Stomach (tissue), 9 donors: Measurements from ENCODE around the gene COG4. TPM values are rescaled to one million over a fixed set of nuclear protein-coding genes. Genes with fewer than 3 reads are reported as not detected.

ENCODE experiments used
- DNase-seq, 2 donors: peaks; one replicate each; pipeline versions ENCODE4 v3.0.0 to v3.0.0-alpha.2; 2013 to 2019
- H3K27ac ChIP-seq, 5 donors: fragments of 200-600 bp in 4 of 5; sonication (generic) in 4 of 5; one replicate each; pipeline ENCODE4 v1.5.1; 2013 to 2019; ENCODE audit warnings: mild to moderate bottlenecking in 1 of 5, moderate library complexity in 1 of 5
- H3K27me3 ChIP-seq, 3 donors: fragments of 200-600 bp; sonication (generic); one replicate each; pipeline ENCODE4 v1.5.1; 2017 to 2019; ENCODE audit warnings: mixed run types in 1 of 3
- H3K36me3 ChIP-seq, 4 donors: fragments of 200-600 bp; sonication (generic); 1 replicate in 3 of 4; 2 replicates in 1 of 4; pipeline ENCODE4 v1.5.1; 2016 to 2019
- H3K4me1 ChIP-seq, 4 donors: fragments of 200-600 bp; sonication (generic); one replicate each; pipeline ENCODE4 v1.5.1; 2016 to 2019
- H3K4me3 ChIP-seq, 4 donors: fragments of 200-600 bp; sonication (generic) in 3 of 4; one replicate each; pipeline ENCODE4 v1.5.1; 2016 to 2019; ENCODE audit warnings: mild to moderate bottlenecking in 1 of 4
- H3K9me3 ChIP-seq, 4 donors: fragments of 200-600 bp; sonication (generic); one replicate each; pipeline ENCODE4 v1.5.1; 2016 to 2019
- CTCF ChIP-seq, 7 experiments: fragments of 450-650 bp in 4 of 7; fragments of 200-600 bp in 3 of 7; sonication (generic) in 3 of 7; IDR thresholded peaks; one replicate each; pipeline ENCODE4 v1.5.1; 2016 to 2019; ENCODE audit warnings: antibody characterized with exemption in 7 of 7, control low read depth in 2 of 7, mild to moderate bottlenecking in 1 of 7
- EP300 ChIP-seq: sonication (generic); formaldehyde crosslinking; IDR thresholded peaks from one replicate; pipeline ENCODE4 v1.6.1; 2017; ENCODE audit warnings: antibody characterized with exemption
- POLR2A ChIP-seq, 4 donors: fragments of 450-650 bp; IDR thresholded peaks; one replicate each; pipeline ENCODE4 v1.6.1; 2016; ENCODE audit warnings: antibody characterized with exemption in 4 of 4, control low read depth in 2 of 4, mild to moderate bottlenecking in 1 of 4, moderate library complexity in 1 of 4
- POLR2AphosphoS5 ChIP-seq, 3 donors: sonication (generic); formaldehyde crosslinking; IDR thresholded peaks; one replicate each; pipeline ENCODE4 v1.6.1; 2016; ENCODE audit warnings: antibody characterized with exemption in 3 of 3
- WGBS, 5 donors: extraction: QIAGEN DNeasy Blood & Tissue Kit in 3 of 5; methylation state at CpG; one replicate each; pipeline versions ENCODE4 v1.1.5 to v1.1.7; 2013 to 2018; 5-methylcytosine and 5-hydroxymethylcytosine counted together
- intact Hi-C: fragments of 100-400 bp; cut with DNase I; formaldehyde crosslinking; loops from one replicate; pipeline ENCODE4 v1.15.1; 2023; ENCODE audit warnings: low total_unique reads
- polyA plus RNA-seq, 3 donors: library from polyadenylated mRNA; stranded (reverse); fragments of 200-250 nt; gene quantifications; one replicate each; pipeline ENCODE4 v1.2.3, GENCODE V29; 2013
- total RNA-seq, 5 donors: library from RNA; depleted of rRNA; stranded (reverse); fragments of >200 nt; gene quantifications; one replicate each; pipeline versions ENCODE4 v1.1.0 to v1.2.3, GENCODE V29; 2014 to 2016
- donor health status: healthy with polysubstance abuse.
- donor health status: Bipolar disorder and iron deficiency.
- donor health status: healthy.

The COG4 gene
- total and polyA plus RNA-seq, 8 donors = 10.7 to 127 (median 37.4) TPM

- H3K4me1 ChIP-seq = no peaks in the 10 kb centered on the region
- no peak for DNase-seq
- no peak overlapping the region for H3K27ac ChIP-seq
- intact Hi-C loops = no loop called here
- no peak for TF ChIP-seq CTCF (IDR thresholded peaks at IDR 0.05)
- no peak for TF ChIP-seq POLR2AphosphoS5 (IDR thresholded peaks at IDR 0.05)
- TF ChIP-seq POLR2A (IDR thresholded peaks at IDR 0.05) = no peak
- TF ChIP-seq EP300 = no peak
- no peaks in the 10 kb centered on the region for H3K27me3 ChIP-seq
- 88 to 94% (median 92%) methylated on average over 2 of the region's 2 CpGs for WGBS, 5 donors
- no peaks in the 10 kb centered on the region for H3K9me3 ChIP-seq
- H3K36me3 ChIP-seq = peaks cover 46 to 98% (median 97%) of the 10 kb centered on the region in 4 donors
- no peak overlapping the region for H3K4me3 ChIP-seq
Measured at GRCh38 chr16:70494777-70495176, 28.6 kb downstream of the COG4 start.

- DNase-seq = no peak
- Histone ChIP-seq H3K4me3 (no peak overlapping the region), H3K36me3 (peaks cover 51 to 98% (median 97%) of the 10 kb centered on the region in 4 donors), H3K4me1 (no peaks in the 10 kb centered on the region), H3K9me3 (no peaks in the 10 kb centered on the region), H3K27ac (no peak overlapping the region), H3K27me3 (no peaks in the 10 kb centered on the region)
- intact Hi-C loops = no loop called here
- 69 to 95% (median 82%) methylated on average over 5 of the region's 5 CpGs for WGBS, 5 donors
- no peak for TF ChIP-seq CTCF (IDR thresholded peaks at IDR 0.05)
- no peak for TF ChIP-seq POLR2AphosphoS5 (IDR thresholded peaks at IDR 0.05)
- no peak for TF ChIP-seq EP300
- TF ChIP-seq POLR2A (IDR thresholded peaks at IDR 0.05) = no peak
Measured at GRCh38 chr16:70494202-70494770, 29.1 kb downstream of the COG4 start.

- TF ChIP-seq CTCF (IDR thresholded peaks at IDR 0.05) = no peak
- no peak for TF ChIP-seq EP300
- no peak for TF ChIP-seq POLR2A (IDR thresholded peaks at IDR 0.05)
- no peak for TF ChIP-seq POLR2AphosphoS5 (IDR thresholded peaks at IDR 0.05)
- intact Hi-C loops = no loop called here
- 91 to 94% (median 92%) methylated on average over 3 of the region's 3 CpGs for WGBS, 5 donors
- no peak for DNase-seq
- H3K4me3 ChIP-seq = no peak overlapping the region
- no peak overlapping the region for H3K27ac ChIP-seq
- no peaks in the 10 kb centered on the region for H3K9me3 ChIP-seq
- no peaks in the 10 kb centered on the region for H3K27me3 ChIP-seq
- H3K4me1 ChIP-seq = no peaks in the 10 kb centered on the region
- peaks cover 54 to 97% (median 97%) of the 10 kb centered on the region in 4 donors for H3K36me3 ChIP-seq
Measured at GRCh38 chr16:70493802-70494201, 29.6 kb downstream of the COG4 start.

GRCh38 chr16:70490261-70490660 is 33.1 kb downstream of the COG4 start:
- no peak for TF ChIP-seq POLR2A (IDR thresholded peaks at IDR 0.05)
- no peak for TF ChIP-seq CTCF (IDR thresholded peaks at IDR 0.05)
- TF ChIP-seq EP300 = no peak
- no peak for TF ChIP-seq POLR2AphosphoS5 (IDR thresholded peaks at IDR 0.05)
- 73 to 78% (median 77%) methylated on average over 6 of the region's 6 CpGs for WGBS, 5 donors
- DNase-seq = no peak
- Histone ChIP-seq H3K27ac (no peak overlapping the region), H3K27me3 (no peaks in the 10 kb centered on the region), H3K36me3 (peaks cover 48 to 97% (median 97%) of the 10 kb centered on the region in 4 donors), H3K4me1 (no peaks in the 10 kb centered on the region), H3K4me3 (no peak overlapping the region), H3K9me3 (no peaks in the 10 kb centered on the region)
- intact Hi-C loops = no loop called here
